RWPE2 (cell line): Measurements from ENCODE around the gene TRIB2.
A peak's percentile ranks its signal among the peaks of the same experiment; 100 is the strongest.

Source experiments
- ATAC-seq: fragments of 200-7000 bp; cut with Tn5 transposase; 3 replicates; pipeline ENCODE4 v1.9.1; 2021; ENCODE audit warnings: low read depth
- DNase-seq: peaks from one replicate; pipeline ENCODE4 v3.0.0-alpha.2; 2020; ENCODE audit warnings: low spot score
- H3K27ac ChIP-seq: fragments of 450-650 bp; 2 replicates; pipeline ENCODE4 v1.5.1; 2017; ENCODE audit warnings: mild to moderate bottlenecking; ENCODE audit not compliant: poor library complexity, severe bottlenecking
- H3K27me3 ChIP-seq: fragments of 250-450 bp; sonication (Bioruptor Pico); 2 replicates; pipeline ENCODE4 v1.5.1; 2021; ENCODE audit warnings: mild to moderate bottlenecking, moderate library complexity; ENCODE audit not compliant: insufficient read depth, poor library complexity, severe bottlenecking
- H3K36me3 ChIP-seq: fragments of 250-450 bp; sonication (Bioruptor Pico); 2 replicates; pipeline ENCODE4 v1.5.1; 2020; ENCODE audit warnings: low read depth, mild to moderate bottlenecking, moderate library complexity
- H3K4me1 ChIP-seq: fragments of 250-450 bp; sonication (Bioruptor Pico); 2 replicates; pipeline ENCODE4 v1.5.1; 2021; ENCODE audit warnings: mild to moderate bottlenecking, moderate library complexity; ENCODE audit not compliant: insufficient read depth, poor library complexity, severe bottlenecking
- H3K4me3 ChIP-seq: fragments of 250-450 bp; sonication (Bioruptor Pico); 2 replicates; pipeline ENCODE4 v1.5.1; 2021; ENCODE audit warnings: mild to moderate bottlenecking, moderate library complexity; ENCODE audit not compliant: severe bottlenecking
- H3K9me3 ChIP-seq: fragments of 250-450 bp; sonication (Bioruptor Pico); 2 replicates; pipeline ENCODE4 v1.5.1; 2021; ENCODE audit warnings: mild to moderate bottlenecking, moderate library complexity; ENCODE audit not compliant: severe bottlenecking
- CTCF ChIP-seq: fragments of 450-650 bp; IDR thresholded peaks from one replicate; pipeline ENCODE4 v1.5.1; 2017; ENCODE audit warnings: mild to moderate bottlenecking, moderate library complexity; ENCODE audit not compliant: poor library complexity, severe bottlenecking

TRIB2 gene

GRCh38 chr2:12716282-12717190 lies at the start of gene TRIB2:
Gene TRIB2 (plus strand): TSS chr2:12716936. CDS start chr2:12718308, 1,372 bp downstream.
- no peaks in the 10 kb centered on the region for H3K9me3 ChIP-seq
- H3K4me1 ChIP-seq = peaks cover 28% of the 10 kb centered on the region
- H3K4me3 ChIP-seq = peak within 1 kb of the TSS; percentile 68
- ATAC-seq (peak; percentile 48), DNase-seq (peak; percentile 84)
- peak within 1 kb of the TSS; percentile 93 for H3K27ac ChIP-seq
- peak; percentile 63 for TF ChIP-seq CTCF
- no peaks in the 10 kb centered on the region for H3K27me3 ChIP-seq
- H3K36me3 ChIP-seq = 0 out of 2 replicates have a peak, but pooled peaks cover under 1% of the 10 kb centered on the region

- H3K4me3 ChIP-seq = no peak overlapping the region
- no peaks in the 10 kb centered on the region for H3K36me3 ChIP-seq
- TF ChIP-seq CTCF = no peak
- DNase-seq (no peak), ATAC-seq (no peak)
- no peaks in the 10 kb centered on the region for H3K27me3 ChIP-seq
- no peak overlapping the region for H3K27ac ChIP-seq
- no peaks in the 10 kb centered on the region for H3K4me1 ChIP-seq
- peaks cover 6% of the 10 kb centered on the region for H3K9me3 ChIP-seq
These were observed 47.7 kb upstream of the TRIB2 start for GRCh38 chr2:12669036-12669435.

GRCh38 chr2:12672711-12673315 lies 43.9 kb upstream of the TRIB2 start:
- Histone ChIP-seq H3K4me1 (peaks cover 16% of the 10 kb centered on the region), H3K36me3 (no peaks in the 10 kb centered on the region), H3K27ac (no peak overlapping the region), H3K4me3 (no peak overlapping the region), H3K9me3 (no peaks in the 10 kb centered on the region), H3K27me3 (no peaks in the 10 kb centered on the region)
- DNase-seq = no peak
- ATAC-seq = no peak
- TF ChIP-seq CTCF = no peak

GRCh38 chr2:12674644-12675328 lies 42.0 kb upstream of the TRIB2 start:
- no peak for TF ChIP-seq CTCF
- Histone ChIP-seq H3K9me3 (no peaks in the 10 kb centered on the region), H3K27ac (no peak overlapping the region), H3K4me1 (peaks cover 16% of the 10 kb centered on the region), H3K36me3 (no peaks in the 10 kb centered on the region), H3K4me3 (no peak overlapping the region), H3K27me3 (no peaks in the 10 kb centered on the region)
- no peak for DNase-seq
- no peak for ATAC-seq
